Mucosa of descending colon (tissue), 3 donors: ENCODE data around the gene ATP10D. TPM values are rescaled to one million over a fixed set of nuclear protein-coding genes. Genes with fewer than 3 reads are reported as not detected.

ENCODE experiments used
- ATAC-seq: fragments of 200-7000 bp; cut with Tn5 transposase; one replicate; pipeline ENCODE4 v1.9.1; 2020; ENCODE audit warnings: mild to moderate bottlenecking, moderate library complexity
- DNase-seq, 3 donors: peaks; one replicate each; pipeline ENCODE4 v3.0.0-alpha.2; 2020
- H3K36me3 ChIP-seq: fragments of 200-600 bp; one replicate; pipeline ENCODE4 v1.8.0; 2021; ENCODE audit warnings: low read depth, mild to moderate bottlenecking
- H3K4me1 ChIP-seq: fragments of 200-600 bp; one replicate; pipeline ENCODE4 v1.8.0; 2021; ENCODE audit warnings: low read depth, mild to moderate bottlenecking
- H3K4me3 ChIP-seq: fragments of 200-600 bp; one replicate; pipeline ENCODE4 v1.8.0; 2021; ENCODE audit warnings: mild to moderate bottlenecking
- H3K9me3 ChIP-seq: fragments of 200-600 bp; one replicate; pipeline ENCODE4 v1.8.0; 2021; ENCODE audit warnings: mild to moderate bottlenecking
- intact Hi-C, 2 donors: fragments of 100-400 bp; cut with DNase I in 1 of 2; cut with micrococcal nuclease in 1 of 2; formaldehyde crosslinking; loops; one replicate each; pipeline versions ENCODE4 v1.11.0 to v1.11.1; 2022; cut with DNase I, micrococcal nuclease
- total RNA-seq, 3 donors: library from RNA; stranded (reverse); fragmentation: NEBNext Ultra II Directional in 2 of 3; extraction: Animal tissue kit (Norgen Biotek cat#: 25700) in 2 of 3; gene quantifications; one replicate each; pipeline versions ENCODE4 v1.2.1 to v1.2.4, GENCODE V29; 2021 to 2023
- TF ChIP-seq, protein P1 (sequence below): fragments of 200-600 bp; IDR thresholded peaks from one replicate; pipeline ENCODE4 v1.8.0; 2022; ENCODE audit warnings: antibody characterized with exemption, mild to moderate bottlenecking
- donor health status: DM: no; HTN: no; CAD: no; lungs with moderate emphysema.
- donor health status: DM: no; HTN: no; CAD: no.
- donor health status: DM: no; HTN: yes; CAD: no.

ATP10D gene
- total RNA-seq, 3 donors from 2014 or later = 9.9 to 24.9 (median 11.4) TPM

GRCh38 chr4:47619691-47620090, 134.6 kb downstream of the ATP10D start:
- Histone ChIP-seq H3K36me3 (no peaks in the 10 kb centered on the region), H3K4me1 (no peaks in the 10 kb centered on the region), H3K4me3 (no peak overlapping the region), H3K9me3 (no peaks in the 10 kb centered on the region)
- ATAC-seq (no peak), DNase-seq (no peak)
- TF ChIP-seq, protein P1, sequence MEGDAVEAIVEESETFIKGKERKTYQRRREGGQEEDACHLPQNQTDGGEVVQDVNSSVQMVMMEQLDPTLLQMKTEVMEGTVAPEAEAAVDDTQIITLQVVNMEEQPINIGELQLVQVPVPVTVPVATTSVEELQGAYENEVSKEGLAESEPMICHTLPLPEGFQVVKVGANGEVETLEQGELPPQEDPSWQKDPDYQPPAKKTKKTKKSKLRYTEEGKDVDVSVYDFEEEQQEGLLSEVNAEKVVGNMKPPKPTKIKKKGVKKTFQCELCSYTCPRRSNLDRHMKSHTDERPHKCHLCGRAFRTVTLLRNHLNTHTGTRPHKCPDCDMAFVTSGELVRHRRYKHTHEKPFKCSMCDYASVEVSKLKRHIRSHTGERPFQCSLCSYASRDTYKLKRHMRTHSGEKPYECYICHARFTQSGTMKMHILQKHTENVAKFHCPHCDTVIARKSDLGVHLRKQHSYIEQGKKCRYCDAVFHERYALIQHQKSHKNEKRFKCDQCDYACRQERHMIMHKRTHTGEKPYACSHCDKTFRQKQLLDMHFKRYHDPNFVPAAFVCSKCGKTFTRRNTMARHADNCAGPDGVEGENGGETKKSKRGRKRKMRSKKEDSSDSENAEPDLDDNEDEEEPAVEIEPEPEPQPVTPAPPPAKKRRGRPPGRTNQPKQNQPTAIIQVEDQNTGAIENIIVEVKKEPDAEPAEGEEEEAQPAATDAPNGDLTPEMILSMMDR = no peak
- intact Hi-C loops = no loop called here

DNA sequence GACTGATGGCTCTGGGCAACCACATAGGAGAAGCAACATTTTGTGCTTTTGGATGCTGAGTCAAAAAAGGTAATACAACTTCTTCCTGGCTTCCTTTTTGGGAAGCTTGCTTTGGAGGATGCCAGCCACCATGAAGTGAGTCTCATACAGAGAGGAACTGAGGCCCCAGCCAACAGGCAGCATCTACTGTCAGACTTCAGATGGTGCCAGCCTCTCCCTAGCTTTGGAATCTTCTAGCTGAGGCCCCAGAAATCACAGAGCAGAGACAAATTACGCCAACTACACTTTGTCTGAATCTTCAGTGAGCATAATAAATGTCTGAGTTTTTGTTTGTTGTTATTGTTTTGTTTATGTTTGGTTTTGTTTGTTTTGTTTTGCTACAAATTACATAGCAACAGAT, 136.1 kb downstream of the ATP10D start:
- DNase-seq (no peak), ATAC-seq (no peak)
- H3K9me3 ChIP-seq = no peaks in the 10 kb centered on the region
- intact Hi-C loops = no loop called here
- H3K36me3 ChIP-seq = no peaks in the 10 kb centered on the region
- H3K4me1 ChIP-seq = no peaks in the 10 kb centered on the region
- no peak overlapping the region for H3K4me3 ChIP-seq
- TF ChIP-seq, protein P1 = no peak

DNA sequence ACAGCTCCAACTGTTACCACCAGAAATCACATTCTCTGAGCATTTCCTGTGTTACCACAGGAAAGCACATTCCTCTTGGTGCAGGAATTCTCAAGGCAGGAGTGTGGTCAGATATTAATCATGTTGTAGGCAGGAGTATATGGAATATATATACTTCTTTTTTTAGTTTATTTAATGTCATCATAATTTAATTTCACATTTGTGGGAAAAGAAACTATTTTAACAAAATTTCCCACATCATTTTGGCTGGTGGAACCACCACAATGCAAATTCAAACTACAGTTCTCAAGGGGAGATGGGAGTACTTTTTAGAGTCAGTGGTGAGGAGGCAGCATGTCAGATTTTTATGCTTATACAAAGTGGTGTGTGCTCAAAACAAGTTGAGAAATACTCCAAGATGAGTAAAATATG, 139.0 kb downstream of the ATP10D start:
- no peaks in the 10 kb centered on the region for H3K36me3 ChIP-seq
- H3K4me3 ChIP-seq = no peak overlapping the region
- ATAC-seq = no peak
- TF ChIP-seq, protein P1 = no peak
- DNase-seq = no peak
- no peaks in the 10 kb centered on the region for H3K4me1 ChIP-seq
- H3K9me3 ChIP-seq = no peaks in the 10 kb centered on the region
- intact Hi-C loops = no loop called here

DNA sequence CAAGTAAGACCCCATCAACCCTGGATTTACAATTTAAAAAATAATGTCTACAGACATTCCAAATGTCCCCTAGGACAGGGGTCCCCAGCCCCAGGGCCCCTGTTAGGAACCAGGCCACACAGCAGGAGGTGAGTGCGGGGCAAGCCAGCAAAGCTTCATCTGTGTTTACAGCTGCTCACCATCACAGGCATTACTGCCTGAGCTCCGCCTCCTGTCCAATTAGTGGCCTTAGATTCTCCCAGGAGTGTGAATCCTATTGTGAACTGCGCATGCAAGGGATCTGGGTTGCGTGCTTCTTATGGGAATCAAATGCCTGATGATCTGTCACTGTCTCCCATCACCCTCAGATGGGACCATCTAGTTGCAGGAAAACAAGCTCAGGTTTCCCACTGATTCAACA, 146.1 kb downstream of the ATP10D start:
- Histone ChIP-seq H3K4me3 (no peak overlapping the region), H3K36me3 (no peaks in the 10 kb centered on the region), H3K4me1 (no peaks in the 10 kb centered on the region), H3K9me3 (no peaks in the 10 kb centered on the region)
- ATAC-seq (no peak), DNase-seq (no peak)
- intact Hi-C loops = no loop called here
- TF ChIP-seq, protein P1 = no peak

- H3K9me3 ChIP-seq = no peaks in the 10 kb centered on the region
- intact Hi-C loops = no loop called here
- TF ChIP-seq, protein P1 = no peak
- no peak overlapping the region for H3K4me3 ChIP-seq
- no peaks in the 10 kb centered on the region for H3K4me1 ChIP-seq
- DNase-seq = no peak
- no peak for ATAC-seq
- H3K36me3 ChIP-seq = no peaks in the 10 kb centered on the region
Measured at GRCh38 chr4:47639531-47639930, 154.5 kb downstream of the ATP10D start.

DNA sequence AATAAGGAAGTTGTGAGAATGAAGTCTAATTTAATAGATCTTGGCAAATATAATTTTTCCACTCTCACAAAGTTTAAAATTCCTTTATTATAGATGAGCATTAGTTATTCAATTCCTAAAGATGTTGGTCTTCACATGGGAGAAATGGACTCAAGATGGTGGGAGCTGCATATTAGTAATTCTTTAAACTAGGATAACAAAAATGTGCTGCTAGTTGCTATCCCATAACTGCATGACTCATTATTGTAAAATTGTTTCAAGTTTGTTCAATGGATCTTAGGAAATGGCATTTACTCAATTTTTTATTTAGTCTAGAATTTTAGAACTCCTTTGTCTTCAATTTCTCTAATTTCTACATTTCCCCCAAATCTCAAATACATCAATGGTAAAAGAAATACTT, 155.8 kb downstream of the ATP10D start:
- H3K4me1 ChIP-seq = no peaks in the 10 kb centered on the region
- TF ChIP-seq, protein P1 = no peak
- no peak overlapping the region for H3K4me3 ChIP-seq
- DNase-seq = no peak
- ATAC-seq = no peak
- intact Hi-C loops = no loop called here
- H3K9me3 ChIP-seq = no peaks in the 10 kb centered on the region
- no peaks in the 10 kb centered on the region for H3K36me3 ChIP-seq
